Stimulated activated CD8-positive, alpha-beta memory T cell treated with anti-CD3 and anti-CD28 coated beads, Interleukin-7, amount 100 ng/mL, for 48 hours (primary cell): Measurements from ENCODE around the gene GOLGA6B.
A peak's percentile ranks its signal among the peaks of the same experiment; 100 is the strongest.
"Not testable (repeated sequence)": the region's sequence is repeated elsewhere in the genome, so short reads cannot be mapped to it uniquely, and the experiment has no call there.

ENCODE experiments used
- DNase-seq, 2 donors: peaks; one replicate each; pipeline ENCODE4 v3.0.0-alpha.2; 2020; ENCODE audit warnings: low read depth in 1 of 2; ENCODE audit errors: extremely low read depth in 1 of 2

Gene GOLGA6B

DNA sequence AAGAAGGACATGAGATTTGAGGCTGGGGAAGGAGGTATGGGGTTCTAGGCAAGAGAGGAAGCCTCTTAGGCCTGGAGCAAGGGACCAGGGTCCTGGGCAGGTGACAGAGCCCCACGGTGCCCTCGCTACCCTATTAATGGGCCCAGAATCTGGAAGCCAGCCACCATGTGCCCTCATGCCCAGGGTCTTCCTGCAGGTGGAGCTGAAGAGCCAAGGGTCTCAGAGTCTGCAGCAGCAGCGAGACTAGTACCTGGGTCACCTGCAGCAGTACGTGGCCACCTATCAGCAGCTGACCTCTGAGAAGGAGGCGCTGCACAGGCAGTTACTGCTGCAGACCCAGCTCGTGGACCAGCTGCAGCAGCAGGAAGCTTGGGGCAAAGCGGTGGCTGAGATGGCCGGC is 9.4 kb downstream of the GOLGA6B start:
- DNase-seq, result not testable (repeated sequence)

DNA sequence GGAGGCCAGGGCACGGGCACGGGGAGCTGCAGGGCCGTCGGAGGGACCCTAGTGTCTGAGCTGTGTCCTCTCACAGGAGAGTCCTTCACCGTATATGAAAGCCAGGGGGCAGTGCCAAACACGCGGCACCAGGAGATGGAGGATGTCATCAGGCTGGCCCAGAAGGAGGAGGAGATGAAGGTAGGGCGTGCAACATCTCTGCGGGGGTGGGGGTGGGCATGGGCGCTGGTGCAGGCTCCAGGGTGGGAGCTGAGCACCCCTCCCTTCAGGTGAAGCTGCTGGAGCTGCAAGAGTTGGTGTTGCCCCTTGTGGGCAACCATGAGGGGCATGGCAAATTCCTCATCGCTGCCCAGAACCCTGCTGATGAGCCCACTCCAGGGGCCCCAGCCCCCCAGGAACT is 11.2 kb downstream of the GOLGA6B start:
- not testable (repeated sequence) for DNase-seq

DNA sequence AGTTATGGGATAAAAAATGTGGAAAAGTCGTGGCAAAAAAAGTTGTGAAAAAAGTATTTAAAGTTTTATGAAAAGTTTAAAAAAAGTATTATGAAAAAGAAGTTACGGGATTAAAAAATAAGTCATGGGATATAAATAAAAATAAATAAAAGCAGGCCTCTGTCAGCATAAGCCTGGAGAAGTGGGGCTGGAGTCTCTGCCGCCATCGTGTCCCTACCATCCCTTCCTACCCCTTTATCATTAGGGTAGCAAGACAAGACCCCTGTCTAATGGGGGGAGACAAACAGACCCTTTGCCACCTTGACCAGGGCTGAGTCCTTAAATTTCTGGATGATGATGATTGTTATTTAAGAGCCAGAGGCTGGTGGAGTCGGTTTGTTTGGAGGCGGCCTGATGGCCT is 15.3 kb downstream of the GOLGA6B start:
- DNase-seq, result not testable (repeated sequence)

DNA sequence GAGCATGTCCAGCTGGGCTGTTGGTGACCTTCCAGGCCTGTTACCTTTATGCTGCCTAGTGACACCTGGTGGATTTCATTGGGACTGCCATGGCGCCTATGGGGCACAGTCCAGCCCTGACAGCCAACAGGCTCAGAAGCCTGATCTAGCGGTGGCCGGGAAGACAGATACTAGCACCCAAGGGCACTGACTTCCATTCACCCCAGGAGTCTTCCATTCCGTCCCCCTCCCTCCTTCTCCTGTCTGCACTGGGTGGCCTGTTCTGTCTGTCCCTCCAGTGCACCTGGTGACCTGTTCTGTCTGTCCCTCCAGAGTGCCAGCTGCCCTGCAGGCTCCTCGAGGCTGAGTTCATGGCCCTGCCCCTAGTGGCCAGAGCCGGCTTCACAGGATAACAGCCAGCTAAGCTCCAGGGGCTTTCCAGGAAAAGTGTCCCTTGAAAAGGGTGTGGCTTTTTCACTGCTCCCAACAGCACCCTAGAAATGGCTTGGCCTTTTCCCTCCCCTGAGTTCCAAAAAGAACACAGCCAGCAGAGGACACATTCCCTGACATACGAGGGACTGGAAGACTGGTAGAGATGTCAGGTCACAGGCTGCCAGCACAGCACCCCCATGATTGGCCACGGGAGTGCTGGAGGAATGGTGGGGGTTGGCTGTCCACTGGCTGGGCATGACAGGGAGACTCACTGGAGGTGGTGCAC is 16.3 kb downstream of the GOLGA6B start:
- DNase-seq, result peak; percentile 30 to 53

DNA sequence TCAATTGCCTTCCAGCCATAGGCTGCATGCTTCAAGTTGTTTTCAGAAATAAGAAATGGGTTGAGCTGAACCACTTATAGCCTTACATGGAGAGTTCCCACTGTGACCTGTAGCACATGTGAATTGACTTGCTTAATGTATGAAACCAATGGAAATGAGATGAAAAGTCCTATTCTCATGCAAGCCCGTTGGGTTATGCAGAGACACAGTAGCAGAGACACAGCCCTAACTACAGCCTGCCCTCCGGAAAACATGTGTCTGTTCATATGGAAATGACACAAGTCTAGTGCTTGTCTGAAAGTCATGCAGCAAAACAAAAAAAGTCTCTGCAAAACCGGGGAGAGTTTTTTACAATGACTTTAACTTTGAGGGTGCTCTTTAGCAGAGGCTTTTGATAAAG is 17.0 kb downstream of the GOLGA6B start:
- no peak for DNase-seq

DNA sequence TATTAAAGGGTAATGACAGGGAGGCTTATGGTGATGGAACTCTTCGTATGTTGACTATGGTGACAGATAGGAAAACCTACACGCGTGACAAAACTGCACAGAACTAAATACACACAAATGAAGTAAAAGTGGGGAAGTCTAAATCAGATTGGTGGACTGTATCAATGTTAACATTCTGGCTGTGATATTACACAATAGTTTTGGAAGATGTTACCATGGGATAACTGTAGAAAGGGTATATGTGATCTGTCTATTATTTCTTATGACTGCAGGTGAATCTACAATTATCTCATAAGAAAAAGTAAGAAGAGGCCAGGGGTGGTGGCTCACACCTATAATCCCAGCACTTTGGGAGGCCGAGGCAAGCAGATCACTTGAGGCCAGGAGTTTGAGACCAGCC is 22.3 kb downstream of the GOLGA6B start:
- no peak for DNase-seq

DNA sequence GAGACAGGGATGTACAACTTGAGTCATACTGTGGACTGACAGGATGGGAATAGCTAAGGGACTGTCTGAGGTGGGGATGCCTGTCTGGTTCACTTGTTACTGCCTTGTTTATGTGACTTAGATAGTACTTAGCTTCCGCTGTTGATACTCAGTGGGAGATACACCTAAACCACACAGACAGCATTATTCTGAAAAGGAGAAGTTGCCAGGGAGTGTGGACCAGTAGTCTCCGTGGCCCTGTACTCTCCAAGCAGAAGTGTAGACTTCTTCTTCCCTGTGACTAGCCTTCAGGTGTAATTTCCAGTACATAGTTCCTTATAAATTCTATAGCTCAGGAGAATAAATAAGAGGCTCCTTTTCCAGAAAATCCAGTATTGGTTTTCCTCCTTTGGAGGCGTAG is 26.4 kb downstream of the GOLGA6B start:
- DNase-seq, result no peak

DNA sequence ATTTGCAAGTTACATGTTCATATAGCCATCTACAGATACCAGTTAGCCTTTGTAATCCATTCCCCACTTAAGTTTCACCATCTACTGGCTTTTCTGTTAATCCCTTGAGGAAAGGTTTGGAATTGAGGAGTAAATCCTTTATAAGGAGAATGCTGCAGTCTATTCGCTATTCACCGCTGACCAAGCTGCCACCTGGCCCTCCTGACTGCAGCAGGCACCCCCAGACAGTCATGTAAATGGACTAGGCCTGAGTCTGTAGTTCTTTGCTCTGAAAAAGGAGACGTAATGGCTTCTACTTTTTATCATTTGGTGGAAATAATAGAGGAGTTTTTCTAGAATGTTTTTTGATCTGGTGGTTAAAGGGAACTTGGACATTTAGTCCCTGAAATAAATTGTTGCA is 28.3 kb downstream of the GOLGA6B start:
- DNase-seq, result no peak

DNA sequence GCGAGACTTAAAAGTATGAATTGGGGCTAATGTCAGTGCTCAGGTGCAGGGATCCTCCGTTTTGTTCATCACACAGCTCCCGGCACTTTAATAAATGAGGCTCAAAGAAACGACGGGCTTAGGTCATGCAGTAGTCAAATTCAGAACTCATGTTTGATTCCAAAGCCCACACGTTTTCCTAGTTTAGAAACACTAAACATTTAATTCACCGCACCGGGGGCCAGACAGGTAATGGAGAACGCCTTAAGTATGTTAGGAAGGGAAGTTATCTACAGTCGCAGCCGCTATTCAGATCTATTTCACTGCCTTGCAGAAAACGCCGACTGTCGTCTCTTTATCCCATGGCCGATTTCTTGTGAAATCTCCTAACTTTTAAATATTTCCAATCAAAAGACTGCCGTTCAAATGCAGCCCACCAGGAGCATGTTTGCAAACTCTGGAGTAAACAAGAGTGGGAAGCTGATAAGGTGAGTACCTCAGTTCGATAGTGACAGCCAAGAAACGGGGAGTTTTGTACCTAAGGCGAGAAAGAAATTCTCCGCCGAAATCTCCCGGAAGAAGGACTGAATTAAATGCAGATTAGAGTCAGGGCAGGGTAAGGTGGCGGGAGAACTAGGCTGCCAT is 30.9 kb downstream of the GOLGA6B start:
- no peak for DNase-seq

DNA sequence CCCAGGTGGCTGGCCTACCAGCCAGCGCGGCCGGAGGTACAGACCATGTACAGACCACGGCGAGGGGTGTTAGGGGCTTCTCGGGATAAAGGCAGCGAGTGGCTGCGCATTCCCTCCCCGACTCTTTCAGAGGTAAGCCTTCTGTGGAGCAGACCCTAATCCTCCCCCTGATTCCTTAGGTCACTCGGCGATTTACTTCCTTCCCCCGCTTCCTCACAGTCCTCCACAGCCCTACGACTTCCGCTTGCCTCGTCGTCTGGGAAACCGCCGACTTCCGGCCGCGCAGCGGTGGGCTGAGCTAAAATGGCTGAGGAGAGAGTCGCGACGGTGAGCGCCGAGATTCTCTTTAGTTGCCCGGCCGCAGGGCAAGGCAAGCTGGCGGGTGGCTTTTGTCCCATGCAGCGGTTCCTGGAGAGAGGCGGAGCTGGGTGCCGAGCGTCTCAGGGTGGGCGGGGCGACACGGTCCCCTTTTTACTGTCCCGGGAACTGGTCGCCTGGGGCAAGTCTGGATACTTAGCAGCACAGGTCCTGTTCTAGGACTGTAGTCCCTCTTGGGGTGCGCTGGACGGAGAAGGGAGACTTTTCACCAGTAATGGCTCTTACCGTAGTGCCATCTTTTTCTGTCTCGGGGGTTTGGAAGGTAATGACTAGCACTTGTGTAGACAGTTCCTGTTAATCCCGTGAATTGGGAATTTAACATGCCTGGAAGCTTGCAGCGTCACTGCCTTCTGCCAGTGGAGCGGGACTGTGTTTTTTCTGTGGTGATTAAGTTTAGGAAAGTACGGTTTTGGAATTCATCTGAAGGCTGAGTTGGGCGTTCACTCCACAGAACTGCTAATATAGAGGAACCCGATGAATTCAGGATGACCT is 31.7 kb downstream of the GOLGA6B start, which contains the start of the genes BBS4 and HIGD2B:
TSS of gene BBS4 (plus strand) at position 283 of the 870 bp plus-strand sequence. CDS start at position 304, 21 bp downstream.
TSS of gene HIGD2B (minus strand) at position 258 of the 870 bp plus-strand sequence. CDS start 9,808 bp downstream, outside the sequence.
- DNase-seq, result peak; percentile 78 to 81

DNA sequence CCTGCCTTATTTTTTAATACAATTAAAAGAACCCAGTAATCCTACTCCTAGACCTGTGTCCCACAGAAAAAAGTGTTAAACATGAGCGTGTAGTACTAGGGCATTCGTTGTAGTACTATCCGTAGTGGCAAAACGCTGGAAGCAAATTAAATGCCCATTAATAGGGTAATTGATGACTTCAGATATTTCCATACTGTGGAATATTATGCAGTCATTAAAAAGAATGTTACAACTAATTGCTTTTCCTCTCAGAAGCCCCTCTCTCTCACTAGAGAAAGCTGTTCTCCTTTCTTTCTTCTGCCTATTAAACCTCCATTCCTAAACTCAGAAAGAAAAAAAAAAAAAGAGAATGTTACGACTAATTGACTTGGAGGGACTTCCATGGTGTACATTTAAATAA is 34.2 kb downstream of the GOLGA6B start:
- no peak for DNase-seq

DNA sequence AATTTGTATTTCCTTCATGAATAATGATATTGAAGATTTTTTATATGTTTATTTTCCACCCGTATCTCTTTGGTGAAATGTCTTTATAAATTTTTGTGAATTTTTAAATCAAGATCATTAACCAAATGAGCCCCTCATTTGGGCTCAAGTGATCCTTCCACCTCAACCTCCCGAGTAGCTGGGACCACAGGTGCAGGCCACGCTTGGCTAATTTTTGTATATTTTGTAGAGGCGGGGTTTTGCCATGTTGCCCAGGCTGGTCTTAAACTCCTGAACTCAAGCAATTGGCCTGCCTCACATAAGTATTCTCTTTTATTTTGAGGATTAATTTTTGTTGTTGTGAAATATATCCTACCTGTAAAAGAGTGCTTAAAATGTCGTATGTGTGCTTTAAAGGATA is 36.4 kb downstream of the GOLGA6B start:
- DNase-seq, result no peak

DNA sequence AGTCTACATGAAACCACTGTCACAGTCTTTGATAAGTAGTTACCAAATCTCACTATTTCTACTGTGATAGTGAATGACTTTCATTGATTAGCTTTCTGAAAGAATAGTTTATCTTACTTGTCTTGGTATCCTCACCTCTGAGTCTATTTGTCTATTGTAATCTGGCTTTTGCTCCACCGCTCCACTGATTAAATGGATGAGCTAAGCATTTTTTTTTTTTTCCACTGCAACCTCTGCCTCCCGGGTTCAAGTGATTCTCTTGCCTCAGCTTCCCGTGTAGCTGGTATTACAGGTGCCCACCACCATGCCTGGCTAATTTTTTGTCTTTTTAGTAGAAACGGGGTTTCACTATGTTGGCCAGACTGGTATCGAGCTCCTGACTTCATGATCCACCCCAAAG is 44.4 kb downstream of the GOLGA6B start:
- DNase-seq, result no peak

DNA sequence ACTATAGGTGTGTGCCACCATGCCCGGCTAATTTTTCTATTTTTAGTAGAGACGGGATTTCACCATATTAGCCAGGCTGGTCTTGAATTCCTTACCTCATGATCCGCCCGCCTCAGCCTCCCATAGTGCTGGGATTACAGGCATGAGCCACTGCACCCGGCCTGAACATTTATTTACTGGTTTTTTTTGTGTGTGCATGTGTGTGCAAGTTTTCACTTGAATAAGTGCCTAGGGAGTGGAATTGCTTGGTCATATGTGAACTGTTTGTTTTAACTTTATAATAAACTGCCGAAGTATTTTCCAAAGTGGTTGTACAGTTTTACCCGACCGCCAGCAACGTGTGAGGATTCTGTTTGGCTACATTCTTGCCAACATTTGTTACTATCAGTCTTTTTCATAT is 45.6 kb downstream of the GOLGA6B start:
- DNase-seq, result no peak

DNA sequence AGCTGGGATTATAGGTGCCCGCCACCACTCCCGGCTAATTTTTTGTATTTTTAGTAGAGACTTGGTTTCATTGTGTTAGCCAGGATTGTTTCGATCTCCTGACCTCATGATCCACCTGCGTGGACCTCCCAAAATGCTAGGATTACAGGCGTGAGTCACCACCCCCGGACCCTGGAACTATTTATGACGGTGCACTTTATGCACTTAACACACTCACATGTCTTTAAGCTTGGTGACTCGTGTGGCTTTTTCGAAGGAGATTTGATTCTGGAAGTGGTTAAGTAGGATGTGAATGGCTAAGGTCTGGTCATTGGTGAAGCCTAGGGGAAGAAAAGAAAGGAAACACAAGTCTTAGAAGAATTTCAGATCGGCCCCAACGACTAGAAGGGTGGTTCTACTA is 51.8 kb downstream of the GOLGA6B start:
- no peak for DNase-seq

DNA sequence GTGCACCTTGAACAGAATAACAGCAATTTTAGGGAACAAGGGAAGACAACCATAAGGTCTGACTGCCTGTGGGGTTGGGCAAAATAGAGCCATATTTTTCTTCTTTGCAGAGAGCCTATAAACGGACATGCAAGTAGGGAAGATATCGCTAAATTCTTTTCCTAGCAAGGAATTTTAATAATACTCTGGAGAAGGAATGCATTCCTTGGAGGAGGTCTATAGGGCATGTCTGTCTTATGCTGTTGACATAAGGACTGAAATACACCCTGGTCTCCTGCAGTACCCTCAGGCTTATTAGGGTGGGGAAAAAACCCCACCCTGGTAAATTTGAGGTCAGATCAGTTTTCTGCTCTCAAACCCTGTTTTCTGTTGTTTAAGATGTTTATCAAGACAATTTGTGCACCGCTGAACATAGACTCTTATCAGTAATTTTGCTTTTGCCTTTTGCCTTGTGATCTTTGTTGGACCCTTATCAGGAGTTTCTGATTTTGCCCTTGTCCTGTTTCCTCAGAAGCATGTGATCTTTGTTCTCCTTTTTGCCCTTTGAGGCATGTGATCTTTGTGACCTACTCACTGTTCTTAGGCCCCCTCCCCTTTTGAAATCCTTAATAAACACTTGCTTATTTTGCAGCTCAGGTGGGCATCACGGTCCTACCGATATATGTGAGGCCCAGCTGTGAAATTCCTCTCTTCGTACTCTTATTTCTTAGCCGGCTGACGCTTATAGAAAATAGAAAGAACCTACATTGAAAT is 54.2 kb downstream of the GOLGA6B start:
- not testable (repeated sequence) for DNase-seq
